Measurements from ENCODE around the gene RAB19.

Gene RAB19

DNA sequence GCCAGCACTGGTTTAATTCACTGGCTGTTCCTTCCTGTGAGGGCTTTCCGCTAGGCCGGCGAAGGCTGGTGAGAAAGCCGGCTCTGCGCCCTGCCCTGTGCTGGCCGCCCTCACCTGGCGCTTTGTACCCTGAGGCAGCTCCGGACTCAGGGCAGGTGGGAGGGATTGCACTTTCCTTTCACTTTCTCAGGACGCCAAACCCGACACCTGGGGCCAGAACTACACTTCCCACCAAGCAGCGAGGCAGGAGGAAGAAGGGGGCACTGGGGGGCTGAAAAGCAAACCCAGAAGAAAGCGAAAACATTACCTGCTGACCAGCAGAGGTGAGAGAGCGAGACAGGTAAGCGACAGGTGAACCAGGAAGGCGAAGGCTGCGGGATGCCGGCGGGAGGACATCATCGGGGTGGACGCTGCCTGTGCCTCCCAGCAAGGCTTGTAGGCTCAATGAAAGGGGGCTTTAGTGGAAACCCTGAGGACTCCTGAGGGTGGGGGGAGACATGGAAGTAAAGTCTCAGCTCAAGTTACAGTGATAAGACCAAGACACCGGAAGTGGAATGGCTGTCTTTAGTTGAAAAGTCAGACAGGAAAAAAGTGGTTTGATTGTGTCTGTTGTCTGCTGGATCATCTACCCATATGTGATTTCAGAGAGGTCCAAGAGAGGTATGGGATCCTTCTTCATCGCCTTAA is at the start of gene RAB19:
RAB19 (plus strand) TSS at position 181 of the 687 bp plus-strand sequence. CDS start 3,589 bp downstream, outside the sequence.
- peak; percentile 69 for DNase-seq

GRCh38 chr7:140358024-140358411 is 45.8 kb upstream of the RAB19 start:
- DNase-seq: no peak

DNA sequence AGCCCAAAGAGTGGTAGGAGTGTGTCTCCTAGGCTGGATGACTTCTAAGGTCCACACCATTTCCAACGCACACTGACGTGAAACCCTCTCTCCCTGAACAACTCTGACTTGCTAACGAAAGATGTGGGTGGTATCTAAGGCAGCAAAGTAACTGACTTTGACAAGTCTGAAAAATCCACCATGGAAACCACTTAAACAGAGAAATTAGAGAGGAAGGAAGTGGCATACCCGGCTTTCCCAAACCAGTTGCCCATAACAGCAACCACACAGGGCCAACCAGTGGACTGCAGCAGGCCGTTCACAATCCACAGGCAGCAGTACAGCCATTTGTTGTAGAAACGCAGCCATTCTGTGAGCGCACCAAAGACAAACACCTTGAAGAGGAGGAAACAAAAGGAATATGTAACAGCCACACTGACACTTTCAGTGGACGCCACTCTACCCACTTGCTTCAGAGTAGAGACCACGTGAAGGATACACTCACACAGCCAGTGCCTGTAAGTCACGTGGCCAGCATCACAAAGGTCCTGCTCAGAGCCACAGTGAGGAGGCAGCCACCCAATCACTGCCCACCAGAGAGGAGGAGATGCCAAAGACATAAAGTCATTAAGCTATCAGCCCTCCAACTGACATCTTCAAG is 45.3 kb upstream of the RAB19 start:
- peak; percentile 51 for DNase-seq

GRCh38 chr7:140360697-140361229 is 43.1 kb upstream of the RAB19 start:
- no peak for DNase-seq

GRCh38 chr7:140364819-140365218 is 39.0 kb upstream of the RAB19 start:
- DNase-seq: no peak

DNA sequence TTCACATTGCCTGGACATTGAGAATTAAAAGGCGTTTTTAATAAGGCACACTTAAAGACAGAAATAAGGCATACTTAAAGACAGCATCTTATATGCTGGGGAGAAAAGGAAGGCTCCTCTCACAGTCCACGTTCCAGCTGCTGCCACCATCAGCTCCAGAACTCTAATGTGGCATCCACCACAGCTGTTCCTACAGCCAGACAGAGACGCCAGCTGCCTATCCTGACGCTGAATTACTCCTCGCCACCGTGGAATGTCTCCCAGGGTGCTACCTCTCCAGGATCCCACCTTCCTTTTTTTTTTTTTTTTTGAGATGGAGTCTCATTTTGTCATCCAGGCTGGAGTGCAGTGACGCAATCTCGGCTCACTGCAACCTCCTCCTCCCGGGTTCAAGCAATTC is 36.3 kb upstream of the RAB19 start:
- DNase-seq: no peak

DNA sequence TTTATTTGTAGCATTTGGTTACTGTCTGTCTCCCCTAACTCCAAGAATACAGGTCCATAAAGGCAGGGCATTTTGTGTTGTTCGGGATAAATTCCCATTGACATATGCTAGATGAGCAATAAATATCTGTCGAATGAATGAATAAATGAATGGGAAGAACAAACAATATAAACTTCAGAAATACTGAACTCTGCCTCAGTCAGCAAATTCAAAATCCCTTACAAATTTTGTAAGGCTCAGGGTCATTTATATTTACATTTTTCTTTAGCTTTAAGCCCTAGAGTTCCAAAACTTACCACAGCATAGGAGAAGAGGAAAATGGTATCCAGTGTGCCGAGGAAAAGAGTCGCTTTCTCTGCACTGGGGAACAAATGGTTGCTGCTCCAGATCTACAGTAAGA is 34.6 kb upstream of the RAB19 start:
- no peak for DNase-seq

- DNase-seq: no peak
Observed at GRCh38 chr7:140375323-140375722, 28.5 kb upstream of the RAB19 start.

- DNase-seq: no peak
Observed at GRCh38 chr7:140375892-140376730, 27.7 kb upstream of the RAB19 start.

DNA sequence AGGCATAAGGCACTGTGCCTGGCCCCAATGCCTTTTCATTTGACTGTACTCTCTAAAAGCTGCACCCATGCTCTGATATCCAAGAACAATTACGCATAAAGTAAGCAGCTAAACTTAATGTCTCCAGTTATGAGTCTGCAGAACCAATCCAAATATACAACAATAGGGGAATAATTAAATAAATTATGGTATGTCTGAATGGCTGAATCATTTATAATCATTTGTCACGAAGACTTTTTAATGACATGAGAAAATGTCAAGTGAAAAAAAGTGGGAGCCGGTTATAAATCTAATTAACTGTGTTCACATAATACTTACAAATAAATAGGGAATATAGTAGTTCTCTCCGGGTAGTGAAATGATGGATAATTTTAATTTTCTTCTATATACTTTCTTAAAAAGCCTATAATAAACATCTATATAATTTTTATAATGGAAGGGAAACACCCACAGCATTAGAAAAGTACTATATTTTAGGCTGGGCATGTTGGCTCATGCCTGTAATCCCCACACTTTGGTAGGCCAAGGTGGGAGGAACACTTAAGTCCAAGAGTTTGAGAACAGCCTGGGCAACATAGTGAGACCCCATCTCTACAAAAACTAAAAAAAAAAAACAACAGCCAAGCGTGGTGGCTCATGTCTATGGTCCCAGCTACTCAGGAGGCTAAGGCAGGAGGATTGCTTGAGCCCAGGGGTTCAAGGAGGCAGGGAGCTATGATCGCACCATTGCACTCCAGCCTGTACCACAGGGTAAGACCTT is 19.7 kb upstream of the RAB19 start:
- no peak for DNase-seq

- no peak for DNase-seq
Observed at GRCh38 chr7:140384894-140385545, 18.8 kb upstream of the RAB19 start.

GRCh38 chr7:140389445-140389844 is 14.4 kb upstream of the RAB19 start:
- no peak for DNase-seq

DNA sequence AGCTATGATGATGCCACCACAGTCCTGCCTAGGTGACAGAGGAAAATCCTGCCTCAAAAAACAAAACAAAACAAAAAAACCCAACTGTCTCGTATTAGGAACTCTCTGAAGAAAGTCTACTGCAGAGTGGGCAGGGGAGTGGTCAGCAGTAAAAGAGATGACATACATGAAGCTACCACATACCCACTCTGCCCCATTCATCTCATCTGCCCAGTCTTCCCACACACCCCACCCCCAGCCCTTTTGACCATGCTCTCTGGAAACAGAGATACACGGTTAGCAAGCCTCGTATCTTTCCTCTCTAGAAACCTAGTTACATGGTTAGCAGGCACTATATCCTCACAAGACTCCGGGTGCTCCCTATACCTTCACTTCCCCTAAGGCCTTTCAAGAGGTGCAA is 13.8 kb upstream of the RAB19 start:
- no peak for DNase-seq

- no peak for DNase-seq
Observed at GRCh38 chr7:140390466-140391190, 13.2 kb upstream of the RAB19 start.

GRCh38 chr7:140391634-140392033 is 12.2 kb upstream of the RAB19 start:
- no peak for DNase-seq

DNA sequence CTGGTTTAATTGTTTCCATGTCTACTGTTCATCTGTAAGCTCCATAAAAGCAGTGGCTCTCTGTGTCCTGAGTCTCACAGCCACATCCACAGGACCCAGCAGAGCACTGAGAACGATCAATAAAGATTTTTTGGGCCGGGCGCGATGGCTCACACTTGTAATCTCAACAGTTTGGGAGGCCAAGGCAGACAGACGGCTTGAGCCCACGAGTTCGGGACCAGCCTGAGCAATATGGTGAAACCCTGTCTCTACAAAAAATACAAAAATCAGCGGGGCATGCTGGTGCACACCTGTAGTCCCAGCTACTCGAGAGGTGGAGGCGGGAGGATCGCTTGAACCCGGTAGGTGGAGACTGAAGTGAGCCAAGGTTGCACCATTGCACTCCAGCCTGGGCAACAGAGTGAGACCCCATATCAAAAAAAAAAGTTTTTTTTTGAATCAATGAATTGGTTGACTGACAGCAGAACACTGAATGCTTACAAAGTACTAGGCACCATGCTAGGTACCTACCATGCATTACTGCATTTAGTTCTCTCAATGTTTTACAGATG is 10.0 kb upstream of the RAB19 start:
- no peak for DNase-seq

DNA sequence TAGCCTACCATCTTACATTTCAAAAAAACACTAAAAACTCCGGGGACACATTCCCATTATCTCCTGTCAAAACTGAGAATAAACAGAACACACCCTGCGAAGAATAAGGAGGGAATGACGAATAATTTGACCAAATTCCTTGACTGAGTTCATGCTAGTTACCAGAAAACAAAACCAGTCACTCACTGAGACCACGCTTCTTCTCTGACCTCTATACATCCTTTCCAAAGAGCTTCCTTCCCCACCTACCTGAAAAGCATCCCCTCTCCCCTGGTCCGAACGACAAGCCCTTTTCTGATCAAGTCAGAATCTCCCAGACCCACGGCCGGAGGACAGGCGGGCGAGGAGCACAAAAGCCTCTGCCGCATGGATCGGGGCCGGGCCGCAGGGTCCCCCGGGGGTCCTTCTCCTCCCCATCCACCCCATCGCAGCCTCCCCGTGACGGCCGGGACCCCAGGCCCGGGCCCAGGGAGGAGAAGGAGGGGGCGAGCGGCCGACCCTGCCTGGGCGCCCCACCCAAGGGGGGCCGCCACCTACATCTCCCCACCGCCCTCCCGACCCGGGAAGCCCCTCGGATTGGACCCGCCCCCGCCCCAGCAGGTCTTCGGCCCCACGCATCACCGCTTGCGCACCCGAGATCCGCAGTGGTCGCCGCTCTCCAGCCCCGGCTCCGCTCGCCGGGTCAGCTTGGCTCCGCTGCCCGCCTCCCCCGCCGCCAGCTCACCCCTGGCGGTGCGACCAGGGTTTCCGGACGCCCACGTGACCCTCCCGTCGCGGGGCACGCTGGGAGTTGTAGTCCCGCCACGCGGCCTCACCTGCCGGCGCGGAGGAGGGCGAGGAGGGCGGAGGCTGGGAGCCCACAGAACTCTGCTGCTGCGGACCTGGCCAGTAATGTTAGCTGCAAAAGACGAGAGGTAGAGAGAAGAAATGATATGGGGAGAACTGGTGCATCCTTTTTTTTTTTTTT is 5.8 kb upstream of the RAB19 start, which contains the start of gene SLC37A3:
SLC37A3 (minus strand) TSS at position 747 of the 967 bp plus-strand sequence. CDS start 16,004 bp downstream, outside the sequence.
- peak; percentile 43 for DNase-seq

DNA sequence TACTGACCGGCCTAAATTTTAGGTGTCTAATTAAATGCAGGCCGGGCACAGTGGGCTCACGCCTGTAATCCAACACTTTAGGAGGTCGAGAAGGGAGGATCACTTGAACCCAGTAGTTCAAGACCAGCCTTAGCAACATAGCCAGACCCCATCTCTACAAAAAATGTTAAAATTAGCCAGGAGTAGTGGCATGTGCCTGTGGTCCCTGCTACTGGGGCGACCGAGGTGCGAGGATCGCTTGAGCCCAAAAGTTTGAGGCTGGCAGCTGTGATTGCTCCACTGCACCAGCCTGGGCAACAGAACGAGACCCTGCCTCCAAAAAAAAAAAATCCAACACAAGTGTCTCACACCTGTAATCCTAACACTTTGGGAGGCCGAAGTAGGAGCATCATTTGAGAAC is 5.0 kb upstream of the RAB19 start:
- no peak for DNase-seq

- no peak for DNase-seq
Observed at GRCh38 chr7:140400381-140400780, 3.5 kb upstream of the RAB19 start.

Data from NCI-H2029 treated with DMSO at 0.1 percent for 48 hours (cell line).